C1 segment of cervical spinal cord (tissue), 14 donors: ENCODE data around the gene EVA1A.

Source experiments
- DNase-seq, 14 donors: peaks; one replicate each; lab custom pipeline; 2025; lab: John Stamatoyannopoulos, UW

Gene EVA1A

GRCh38 chr2:75450068-75450467 is 110.7 kb downstream of the EVA1A start:
- DNase-seq, result no peak

GRCh38 chr2:75447176-75447575 is 113.6 kb downstream of the EVA1A start:
- DNase-seq, result no peak
